Prostate gland (tissue), 2 donors: ENCODE measurements around the gene NRSN2.

Experiments
- CTCF ChIP-seq, 4 experiments: fragments of 200-600 bp in 2 of 4; fragments of 450-650 bp in 2 of 4; sonication (generic) in 2 of 4; IDR thresholded peaks; 1 replicate in 3 of 4; 2 replicates in 1 of 4; pipeline ENCODE4 v1.5.1; 2016 to 2019; ENCODE audit warnings: antibody characterized with exemption in 4 of 4, mild to moderate bottlenecking in 2 of 4, moderate library complexity in 2 of 4
- POLR2A ChIP-seq: fragments of 450-650 bp; IDR thresholded peaks from one replicate; pipeline ENCODE4 v1.6.1; 2016; ENCODE audit warnings: antibody characterized with exemption, mild to moderate bottlenecking

GRCh38 chr20:387520-387919, 40.6 kb downstream of the NRSN2 start:
- TF ChIP-seq CTCF (IDR thresholded peaks at IDR 0.05): no peak
- TF ChIP-seq POLR2A: no peak
